ENCODE data around the gene ST6GAL1.
"Not testable (repeated sequence)": the region's sequence is repeated elsewhere in the genome, so short reads cannot be mapped to it uniquely, and the experiment has no call there.

ST6GAL1 gene

GRCh38 chr3:186930143-186930640, at the start of gene ST6GAL1:
Gene ST6GAL1, plus strand, starts transcription at chr3:186930526. Its CDS starts 112,178 bp downstream, at chr3:187042704.
- peak; percentile 79 for DNase-seq (ENCODE audit: low spot score)

DNA sequence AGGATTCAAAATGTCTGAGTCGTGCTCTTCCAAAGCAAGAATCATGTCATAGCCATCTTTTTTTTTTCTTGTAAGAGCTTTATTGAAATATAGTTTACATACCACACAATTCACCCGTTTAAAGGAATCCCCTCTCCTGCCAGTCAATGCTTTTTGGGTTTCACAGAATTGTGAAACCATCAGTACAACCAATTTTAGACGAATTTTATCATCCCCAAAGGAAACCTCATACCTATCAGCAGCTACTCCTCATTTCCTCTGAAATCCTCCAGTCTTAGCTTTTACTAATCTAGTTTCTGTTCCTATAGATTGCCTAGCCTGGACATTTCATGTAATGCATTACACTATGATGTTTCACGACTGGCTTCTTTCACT, 48.2 kb upstream of the ST6GAL1 start:
- no peak for DNase-seq (ENCODE audit: low spot score)

DNA sequence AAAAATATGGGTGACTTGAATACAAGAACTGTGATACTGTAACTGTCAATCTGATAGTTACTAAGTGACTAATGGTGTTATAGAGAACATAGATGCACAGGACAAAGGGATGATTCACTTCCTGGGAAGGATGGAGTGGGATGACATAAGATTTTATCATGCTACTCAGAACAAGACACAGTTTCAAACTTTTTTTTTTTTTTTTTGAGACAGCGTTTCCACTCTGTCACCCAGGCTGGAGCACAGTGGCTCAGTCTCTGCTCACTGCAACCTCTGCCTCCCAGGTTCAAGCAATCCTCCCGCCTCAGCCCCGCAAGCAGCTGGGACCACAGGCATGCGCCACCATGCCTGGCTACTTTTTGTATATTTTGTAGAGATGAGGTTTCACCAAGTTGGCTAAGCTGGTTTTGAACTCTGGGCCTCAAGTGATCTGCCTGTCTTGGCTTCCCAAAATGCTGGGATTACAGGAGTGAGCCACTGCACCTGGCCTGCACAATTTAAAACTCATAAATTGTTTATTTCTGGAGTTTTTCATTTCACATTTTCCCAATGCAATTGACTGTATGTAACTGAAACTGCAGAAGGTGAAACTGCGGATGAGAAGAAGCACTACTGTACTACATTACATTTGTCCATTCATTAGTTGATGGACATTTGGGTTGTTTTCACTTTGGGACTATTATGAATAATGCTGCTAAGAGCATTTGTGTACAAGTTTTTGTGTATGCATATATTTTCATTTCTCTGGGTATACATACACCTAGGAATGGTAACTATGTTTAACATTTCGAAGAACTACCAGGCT, 47.2 kb upstream of the ST6GAL1 start:
- DNase-seq (ENCODE audit: low spot score) = no peak

- DNase-seq (ENCODE audit: low spot score) = no peak
Measured at GRCh38 chr3:186883686-186884058, 46.7 kb upstream of the ST6GAL1 start.

- DNase-seq (ENCODE audit: low spot score) = not testable (repeated sequence)
Measured at GRCh38 chr3:186884868-186885267, 45.5 kb upstream of the ST6GAL1 start.

- no peak for DNase-seq (ENCODE audit: low spot score)
Measured at GRCh38 chr3:186886202-186886981, 43.9 kb upstream of the ST6GAL1 start.

- not testable (repeated sequence) for DNase-seq (ENCODE audit: low spot score)
Measured at GRCh38 chr3:186887507-186887938, 42.8 kb upstream of the ST6GAL1 start.

DNA sequence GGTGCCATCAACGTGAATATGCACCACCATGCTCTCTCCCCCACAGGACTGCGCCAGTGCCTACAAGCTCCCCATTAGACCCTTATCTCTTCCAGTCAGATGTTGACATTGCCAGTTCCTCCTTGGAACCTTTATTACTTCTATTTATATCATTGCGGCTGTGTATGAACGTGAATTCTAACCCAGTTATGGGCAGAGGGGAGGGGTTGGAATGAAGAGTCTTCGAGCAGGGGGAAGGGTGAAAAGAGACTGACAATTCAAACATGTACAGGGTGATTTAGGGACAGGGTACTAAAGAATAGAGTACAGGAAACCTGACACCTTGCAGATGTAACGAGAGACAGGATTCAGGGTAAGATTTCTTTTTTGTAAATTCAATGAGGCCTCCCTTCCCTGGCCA, 41.8 kb upstream of the ST6GAL1 start:
- DNase-seq (ENCODE audit: low spot score) = no peak

- DNase-seq (ENCODE audit: low spot score) = not testable (repeated sequence)
Measured at GRCh38 chr3:186889698-186890097, 40.6 kb upstream of the ST6GAL1 start.

- no peak for DNase-seq (ENCODE audit: low spot score)
Measured at GRCh38 chr3:186890911-186891310, 39.4 kb upstream of the ST6GAL1 start.

DNA sequence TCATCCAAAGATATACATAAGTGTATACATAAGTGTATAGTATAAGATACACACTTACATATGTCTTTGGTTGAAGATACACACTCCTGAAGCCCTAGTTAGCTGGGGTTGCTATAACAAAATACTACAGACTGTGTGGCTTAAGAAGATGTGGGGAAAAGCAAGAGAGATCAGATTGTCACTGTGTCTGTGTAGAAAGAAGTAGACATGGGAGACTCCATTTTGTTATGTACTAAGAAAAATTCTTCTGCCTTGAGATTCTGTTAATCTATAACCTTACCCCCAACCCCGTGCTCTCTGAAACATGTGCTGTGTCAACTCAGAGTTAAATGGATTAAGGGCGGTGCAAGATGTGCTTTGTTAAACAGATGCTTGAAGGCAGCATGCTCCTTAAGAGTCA, 37.3 kb upstream of the ST6GAL1 start:
- not testable (repeated sequence) for DNase-seq (ENCODE audit: low spot score)

- no peak for DNase-seq (ENCODE audit: low spot score)
Measured at GRCh38 chr3:186895406-186895805, 34.9 kb upstream of the ST6GAL1 start.

GRCh38 chr3:186896006-186896405, 34.3 kb upstream of the ST6GAL1 start:
- no peak for DNase-seq (ENCODE audit: low spot score)

DNA sequence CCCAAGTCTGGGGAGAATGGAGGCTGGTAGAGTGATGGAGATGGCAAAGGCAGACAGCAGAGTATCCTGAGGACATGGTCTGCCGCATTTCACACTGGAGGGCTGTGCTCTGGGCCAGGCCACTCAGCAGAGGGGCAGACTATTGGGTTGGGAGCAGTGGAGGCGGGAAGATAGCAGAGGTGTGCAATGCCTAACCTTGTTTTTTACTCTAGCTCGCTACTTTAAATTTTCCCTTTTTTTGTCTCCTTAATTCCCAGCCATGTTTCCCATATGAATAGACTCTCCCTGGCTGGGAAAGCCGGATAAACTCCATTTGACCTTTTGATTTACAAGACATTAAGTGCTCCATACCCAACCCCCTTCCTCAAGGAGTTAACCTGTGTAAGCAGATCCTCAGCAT, 33.5 kb upstream of the ST6GAL1 start:
- no peak for DNase-seq (ENCODE audit: low spot score)

DNA sequence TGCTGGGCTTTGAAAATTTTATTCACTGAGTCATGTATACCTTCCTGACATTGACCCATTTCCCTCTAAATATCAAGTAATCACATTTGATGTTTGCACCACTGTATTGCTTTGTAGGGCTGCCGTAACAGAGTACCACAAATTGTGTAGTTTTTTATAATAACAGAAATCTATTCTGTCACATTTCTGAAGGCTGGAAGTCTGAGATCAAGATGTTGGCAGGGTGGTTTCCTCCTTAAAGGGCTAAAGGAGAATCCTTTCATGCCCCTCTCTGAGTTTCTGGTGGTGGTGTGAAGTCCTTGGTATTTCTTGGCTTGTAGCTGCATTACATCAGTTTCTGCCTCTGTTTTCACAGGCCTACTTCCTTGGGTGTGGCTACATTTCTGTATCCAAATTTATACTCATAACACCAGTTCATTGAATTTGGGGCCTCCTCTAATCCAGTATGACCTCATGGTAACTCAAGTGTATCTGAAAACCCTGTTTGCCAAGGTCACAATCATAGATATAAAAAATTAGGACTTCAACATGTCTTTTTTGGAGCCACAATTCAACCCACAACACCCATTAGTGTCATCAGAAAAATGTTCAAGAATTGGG, 29.1 kb upstream of the ST6GAL1 start:
- DNase-seq (ENCODE audit: low spot score) = no peak

- no peak for DNase-seq (ENCODE audit: low spot score)
Measured at GRCh38 chr3:186902154-186902553, 28.2 kb upstream of the ST6GAL1 start.

- DNase-seq (ENCODE audit: low spot score) = no peak
Measured at GRCh38 chr3:186902713-186903112, 27.6 kb upstream of the ST6GAL1 start.

DNA sequence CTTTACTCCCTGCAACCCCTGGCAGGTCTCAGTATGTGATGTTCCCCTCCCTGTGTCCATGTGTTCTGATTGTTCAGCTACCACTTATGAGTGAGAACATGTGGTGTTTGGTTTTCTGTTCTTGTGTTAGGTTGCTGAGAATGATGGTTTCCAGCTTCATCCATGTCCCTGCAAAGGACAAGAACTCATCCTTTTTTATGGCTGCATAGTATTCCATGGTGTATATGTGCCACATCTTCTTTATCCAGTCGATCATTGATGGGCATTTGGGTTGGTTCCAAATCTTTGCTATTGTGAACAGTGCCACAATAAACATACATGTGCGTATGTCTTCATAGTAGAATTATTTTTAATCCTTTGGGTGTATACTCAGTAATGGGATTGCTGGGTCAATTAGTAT, 26.6 kb upstream of the ST6GAL1 start:
- not testable (repeated sequence) for DNase-seq (ENCODE audit: low spot score)

DNA sequence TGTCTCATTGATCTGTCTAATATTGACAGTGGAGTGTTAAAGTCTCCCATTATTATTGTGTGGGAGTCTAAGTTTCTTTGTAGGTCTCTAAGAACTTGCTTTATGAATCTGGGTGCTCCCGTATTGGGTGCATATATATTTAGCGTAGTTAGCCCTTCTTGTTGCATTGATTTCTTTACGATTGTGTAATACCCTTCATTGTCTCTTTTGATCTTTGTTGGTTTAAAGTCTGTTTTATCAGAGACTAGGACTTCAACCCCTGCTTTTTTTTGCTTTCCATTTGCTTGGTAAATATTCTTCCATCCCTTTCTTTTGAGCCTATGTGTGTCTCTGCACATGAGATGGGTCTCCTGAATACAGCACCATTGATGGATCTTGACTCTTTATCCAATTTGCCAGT, 23.3 kb upstream of the ST6GAL1 start:
- DNase-seq (ENCODE audit: low spot score) = not testable (repeated sequence)

- no peak for DNase-seq (ENCODE audit: low spot score)
Measured at GRCh38 chr3:186909078-186909853, 21.1 kb upstream of the ST6GAL1 start.

DNA sequence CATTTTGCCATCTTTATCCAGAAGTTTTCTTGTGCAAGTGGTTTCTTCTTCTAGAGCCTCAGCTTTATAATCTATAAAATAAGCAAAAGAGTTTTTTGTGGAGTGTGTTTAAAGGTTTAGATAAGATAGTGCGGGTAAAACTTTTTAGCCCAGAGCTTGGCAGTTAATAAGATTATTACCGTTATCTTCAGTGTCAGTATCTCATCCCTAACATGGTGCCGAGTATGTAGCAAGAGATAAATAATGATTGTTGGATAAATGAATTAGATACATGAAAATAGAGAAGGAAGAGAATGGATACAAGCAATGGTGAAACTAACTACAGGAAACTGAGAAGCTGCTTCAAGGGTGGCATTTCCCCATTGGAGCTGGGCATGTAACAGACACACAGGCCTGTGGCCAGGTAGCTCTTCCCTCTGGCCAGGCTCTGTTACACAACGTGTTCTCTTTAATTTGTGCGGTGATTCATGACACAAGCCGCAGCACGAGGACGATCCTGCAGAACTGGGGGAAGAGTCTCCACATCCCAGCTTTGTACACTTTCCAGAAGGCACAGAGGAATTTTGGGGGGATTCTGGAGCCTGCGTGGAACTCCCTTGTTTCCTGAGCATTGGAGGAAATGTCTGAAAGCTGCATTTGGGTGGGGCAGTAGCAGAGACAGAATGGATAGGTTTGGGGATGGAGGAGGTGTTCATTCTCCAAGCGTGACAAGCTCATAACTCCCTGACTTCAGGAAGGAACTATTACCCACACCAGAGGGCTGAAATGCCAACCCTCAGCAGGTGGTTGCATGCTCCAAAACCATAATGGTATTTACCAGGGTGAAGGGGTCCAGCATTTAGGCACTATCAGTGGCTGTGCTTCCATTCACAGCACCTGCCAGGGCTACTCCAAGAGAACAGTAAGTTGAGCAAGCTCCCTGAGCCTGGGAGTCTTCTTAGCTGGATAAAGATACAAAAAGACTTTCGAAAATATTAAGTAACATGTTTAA, 14.2 kb upstream of the ST6GAL1 start:
- no peak for DNase-seq (ENCODE audit: low spot score)
